HCT116 (cell line): ENCODE results near the gene KDM6B. TPM values are rescaled to one million over a fixed set of nuclear protein-coding genes. Genes with fewer than 3 reads are reported as not detected.

ENCODE experiments used
- ATAC-seq: fragments of 200-7000 bp; cut with Tn5 transposase; 2 replicates; pipeline ENCODE4 v1.9.1; 2020; ENCODE audit warnings: mild to moderate bottlenecking, moderate library complexity
- BruUV-seq: library from RNA; stranded (reverse); fragments of 400-500 nt; replicated peaks from 2 replicates; lab custom pipeline; 2021; lab: Mats Ljungman, UMichigan
- CTCF ChIA-PET: fragments of 300-600 bp; sonication (Branson Sonifier 250); formaldehyde crosslinking; loops from one replicate; lab custom pipeline; 2021; ENCODE audit warnings: antibody characterized with exemption; lab: Charles Lee
- POLR2A ChIA-PET: fragments of 300-600, 350-600 bp; sonication (Branson Sonifier 250); formaldehyde crosslinking; loops from one replicate; lab custom pipeline; 2021; ENCODE audit warnings: antibody characterized with exemption; lab: Charles Lee
- RAD21 ChIA-PET, 2 experiments: fragments of 300-600 bp; sonication (Branson Sonifier 250); formaldehyde crosslinking; loops; one replicate each; lab custom pipeline; 2023; ENCODE audit warnings: low total read pairs in 2 of 2; ENCODE audit not compliant: uncharacterized antibody in 2 of 2, unreplicated experiment in 2 of 2, low non-redundant PET in 1 of 2; lab: Charles Lee
- DNase-seq: peaks from one replicate; pipeline ENCODE4 v3.0.0-alpha.2; 2010; ENCODE audit warnings: low read depth, low spot score
- H2AFZ ChIP-seq: fragments of 200-600 bp; shearing (Covaris generic), sonication (generic); 2 replicates; pipeline ENCODE4 v1.6.1; 2017; ENCODE audit warnings: low read depth, mixed run types, mixed read lengths, antibody characterized with exemption, low read length; ENCODE audit not compliant: poor library complexity, severe bottlenecking
- H3K27ac ChIP-seq: 2 replicates; pipeline ENCODE4 v1.5.1; 2012; ENCODE audit warnings: low read depth, low read length
- H3K27me3 ChIP-seq: fragments of 200-600 bp; sonication (generic); 2 replicates; pipeline ENCODE4 v1.6.1; 2016; ENCODE audit warnings: mixed run types, low read length, mixed read lengths; ENCODE audit not compliant: insufficient read depth
- H3K36me3 ChIP-seq, 2 experiments: fragments of 200-500 bp in 1 of 2; fragments of 200-600 bp in 1 of 2; sonication (Bioruptor generic) in 1 of 2; sonication (generic) in 1 of 2; 2 replicates each; pipeline versions ENCODE4 v1.5.1 to v1.6.1; 2014 to 2016; ENCODE audit warnings: low read length in 2 of 2, inconsistent platforms in 1 of 2, mixed read lengths in 1 of 2, mixed run types in 1 of 2; ENCODE audit not compliant: insufficient read depth in 2 of 2, control insufficient read depth in 1 of 2
- H3K4me1 ChIP-seq, 2 experiments: fragments of 200-600 bp in 1 of 2; sonication (generic) in 1 of 2; 2 replicates each; pipeline versions ENCODE4 v1.5.1 to v1.6.1; 2012 to 2017; ENCODE audit warnings: low read length in 2 of 2, inconsistent platforms in 1 of 2, mild to moderate bottlenecking in 1 of 2, mixed read lengths in 1 of 2, mixed run types in 1 of 2, moderate library complexity in 1 of 2; ENCODE audit not compliant: insufficient read depth in 2 of 2, control insufficient read depth in 1 of 2
- H3K4me2 ChIP-seq: fragments of 200-600 bp; sonication (generic); 2 replicates; pipeline ENCODE4 v1.6.1; 2017; ENCODE audit warnings: mixed run types, low read length, mixed read lengths
- H3K4me3 ChIP-seq, 2 experiments: fragments of 200-600 bp in 1 of 2; sonication (generic) in 1 of 2; replicated peaks in 1 of 2; 2 replicates each; pipeline ENCODE4 v1.5.1; 2011 to 2016; ENCODE audit warnings: low read length in 2 of 2, control low read depth in 1 of 2, low read depth in 1 of 2, mild to moderate bottlenecking in 1 of 2, mixed read lengths in 1 of 2, mixed run types in 1 of 2
- H3K79me2 ChIP-seq: fragments of 200-600 bp; sonication (generic); 2 replicates; pipeline ENCODE4 v1.6.1; 2017; ENCODE audit warnings: mild to moderate bottlenecking, mixed run types, low read length, moderate library complexity, mixed read lengths; ENCODE audit not compliant: insufficient read depth
- H3K9ac ChIP-seq: fragments of 200-600 bp; sonication (generic); 2 replicates; pipeline ENCODE4 v1.6.1; 2016; ENCODE audit warnings: low read length, mixed read lengths
- H3K9me2 ChIP-seq: fragments of 200-600 bp; sonication (generic), shearing (Covaris generic); 2 replicates; pipeline ENCODE4 v1.6.1; 2017; ENCODE audit warnings: mixed run types, mild to moderate bottlenecking, moderate library complexity; ENCODE audit not compliant: insufficient read depth
- H3K9me3 ChIP-seq, 2 experiments: fragments of 200-500 bp in 1 of 2; fragments of 200-600 bp in 1 of 2; sonication (Bioruptor generic) in 1 of 2; sonication (generic) in 1 of 2; 2 replicates each; pipeline ENCODE4 v1.6.1; 2014 to 2017; ENCODE audit warnings: low read length in 2 of 2, mixed read lengths in 2 of 2, inconsistent platforms in 1 of 2, low read depth in 1 of 2, mild to moderate bottlenecking in 1 of 2, mixed run types in 1 of 2, moderate library complexity in 1 of 2; ENCODE audit not compliant: control insufficient read depth in 1 of 2, insufficient read depth in 1 of 2
- H4K20me1 ChIP-seq: fragments of 200-600 bp; sonication (generic), shearing (Covaris generic); 2 replicates; pipeline ENCODE4 v1.6.1; 2017; ENCODE audit warnings: mixed run types, mild to moderate bottlenecking, moderate library complexity; ENCODE audit not compliant: insufficient read depth
- CBX3 ChIP-seq: IDR thresholded peaks from 2 replicates; pipeline ENCODE4 v1.6.1; 2012; ENCODE audit warnings: low read depth
- CEBPB ChIP-seq: IDR thresholded peaks from 2 replicates; pipeline ENCODE4 v1.6.1; 2012; ENCODE audit warnings: low read depth
- EZH2 ChIP-seq: fragments of 200-600 bp; sonication (generic); IDR thresholded peaks from 2 replicates; pipeline ENCODE4 v1.6.1; 2017; ENCODE audit warnings: antibody characterized with exemption, mixed run types
- JUND ChIP-seq: IDR thresholded peaks from 2 replicates; pipeline ENCODE4 v1.6.1; 2012
- POLR2A ChIP-seq: IDR thresholded peaks from 2 replicates; pipeline ENCODE4 v1.7.0; 2011; ENCODE audit warnings: borderline replicate concordance; ENCODE audit not compliant: insufficient read depth, insufficient read length; ENCODE audit errors: extremely low read depth
- POLR2AphosphoS5 ChIP-seq: IDR thresholded peaks from 2 replicates; pipeline ENCODE4 v1.6.1; 2011; ENCODE audit warnings: mild to moderate bottlenecking, low read depth, low read length, moderate library complexity
- SP1 ChIP-seq: IDR thresholded peaks from 2 replicates; pipeline ENCODE4 v1.6.1; 2012; ENCODE audit warnings: low read depth
- SRF ChIP-seq: IDR thresholded peaks from 2 replicates; pipeline ENCODE4 v1.6.1; 2012; ENCODE audit warnings: low read depth
- YY1 ChIP-seq: IDR thresholded peaks from 2 replicates; pipeline ENCODE4 v1.6.1; 2011; ENCODE audit warnings: low read length, low read depth, moderate library complexity, mild to moderate bottlenecking; ENCODE audit not compliant: insufficient replicate concordance; ENCODE audit errors: extremely low read depth
- intact Hi-C: fragments of 100-400 bp; cut with micrococcal nuclease; formaldehyde crosslinking; loops from 2 replicates; pipeline ENCODE4 v1.10.0; 2022
- total RNA-seq: library from RNA; stranded (reverse); gene quantifications from one replicate; pipeline ENCODE4 v1.2.1, GENCODE V29; 2021; ENCODE audit not compliant: unreplicated experiment
- TF ChIP-seq, protein P1 (sequence below): IDR thresholded peaks from 2 replicates; pipeline ENCODE4 v1.6.1; 2012; ENCODE audit warnings: low read depth
- TF ChIP-seq, protein P2 (sequence below): IDR thresholded peaks from 2 replicates; pipeline ENCODE4 v1.6.1; 2011; ENCODE audit warnings: mild to moderate bottlenecking, low read length, moderate library complexity; ENCODE audit not compliant: insufficient replicate concordance; ENCODE audit errors: extremely low read depth
- TF ChIP-seq, protein P3 (sequence below): IDR thresholded peaks from 2 replicates; pipeline ENCODE4 v1.6.1; 2012

The KDM6B gene
- total RNA-seq, 1 experiment from 2014 or later: 42.1 TPM

DNA sequence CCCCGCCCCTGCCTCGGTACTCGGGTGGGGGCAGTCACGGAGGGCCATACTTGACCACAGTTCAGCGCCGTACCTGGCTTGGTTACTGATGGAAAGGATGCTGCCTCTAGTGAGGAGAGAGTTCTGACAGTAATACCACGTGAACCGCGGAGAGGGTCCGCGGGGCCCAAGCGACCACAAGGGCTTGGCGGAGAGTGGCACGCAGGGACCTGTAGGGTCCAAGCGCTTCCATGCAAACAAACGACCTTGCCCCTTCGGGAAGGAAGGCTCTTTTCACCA is 9.2 kb downstream of the KDM6B start:
- POLR2A ChIA-PET: interaction anchor here (1.4 to 3.7 kb wide), 4 partner anchors 8 to 156 kb away, joined by 5 to 45 read pairs (median 7); partner anchors contain the start of genes CYB5D1, KDM6B, NAA38 and TP53
- intact Hi-C loops: loop anchor here (1.0 to 5.0 kb wide), 2 partner anchors 8 to 101 kb away; no protein-coding TSS in a partner anchor
- Histone ChIP-seq H3K4me1 (peaks cover 34 to 47% of the 10 kb centered on the region in 2 experiments), H3K4me3 (peak overlapping the region; percentile 92 to 94), H3K36me3 (peaks cover 0 to 16% of the 10 kb centered on the region in 2 experiments; a peak in 3 of 4 replicates), H3K9me2 (no peaks in the 10 kb centered on the region), H3K27ac (peak overlapping the region; percentile 97), H3K27me3 (no peaks in the 10 kb centered on the region), H3K9ac (peak overlapping the region; percentile 99), H3K79me2 (peaks cover 61% of the 10 kb centered on the region), H2AFZ (no peak overlapping the region), H3K4me2 (peak overlapping the region; percentile 99), H4K20me1 (no peaks in the 10 kb centered on the region), H3K9me3 (no peaks in the 10 kb centered on the region)
- RAD21 ChIA-PET: interaction anchor here in 1 of 2 experiments (1.9 kb wide), 1 partner anchor 18 kb away, joined by 4 read pairs; no protein-coding TSS in a partner anchor
- ATAC-seq (no peak), DNase-seq (no peak)
- CTCF ChIA-PET: interaction anchor here (0.9 to 2.5 kb wide), 2 partner anchors 18 to 99 kb away, joined by 3 to 8 read pairs; no protein-coding TSS in a partner anchor
- no TSS peak for BruUV-seq
- TF ChIP-seq CBX3: no peak
- no peak for TF ChIP-seq SRF
- no peak; the same call in 1 of the 2 replicates for TF ChIP-seq POLR2AphosphoS5
- no peak for TF ChIP-seq POLR2A
- TF ChIP-seq, protein P1, sequence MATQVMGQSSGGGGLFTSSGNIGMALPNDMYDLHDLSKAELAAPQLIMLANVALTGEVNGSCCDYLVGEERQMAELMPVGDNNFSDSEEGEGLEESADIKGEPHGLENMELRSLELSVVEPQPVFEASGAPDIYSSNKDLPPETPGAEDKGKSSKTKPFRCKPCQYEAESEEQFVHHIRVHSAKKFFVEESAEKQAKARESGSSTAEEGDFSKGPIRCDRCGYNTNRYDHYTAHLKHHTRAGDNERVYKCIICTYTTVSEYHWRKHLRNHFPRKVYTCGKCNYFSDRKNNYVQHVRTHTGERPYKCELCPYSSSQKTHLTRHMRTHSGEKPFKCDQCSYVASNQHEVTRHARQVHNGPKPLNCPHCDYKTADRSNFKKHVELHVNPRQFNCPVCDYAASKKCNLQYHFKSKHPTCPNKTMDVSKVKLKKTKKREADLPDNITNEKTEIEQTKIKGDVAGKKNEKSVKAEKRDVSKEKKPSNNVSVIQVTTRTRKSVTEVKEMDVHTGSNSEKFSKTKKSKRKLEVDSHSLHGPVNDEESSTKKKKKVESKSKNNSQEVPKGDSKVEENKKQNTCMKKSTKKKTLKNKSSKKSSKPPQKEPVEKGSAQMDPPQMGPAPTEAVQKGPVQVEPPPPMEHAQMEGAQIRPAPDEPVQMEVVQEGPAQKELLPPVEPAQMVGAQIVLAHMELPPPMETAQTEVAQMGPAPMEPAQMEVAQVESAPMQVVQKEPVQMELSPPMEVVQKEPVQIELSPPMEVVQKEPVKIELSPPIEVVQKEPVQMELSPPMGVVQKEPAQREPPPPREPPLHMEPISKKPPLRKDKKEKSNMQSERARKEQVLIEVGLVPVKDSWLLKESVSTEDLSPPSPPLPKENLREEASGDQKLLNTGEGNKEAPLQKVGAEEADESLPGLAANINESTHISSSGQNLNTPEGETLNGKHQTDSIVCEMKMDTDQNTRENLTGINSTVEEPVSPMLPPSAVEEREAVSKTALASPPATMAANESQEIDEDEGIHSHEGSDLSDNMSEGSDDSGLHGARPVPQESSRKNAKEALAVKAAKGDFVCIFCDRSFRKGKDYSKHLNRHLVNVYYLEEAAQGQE: no peak
- no peak for TF ChIP-seq CEBPB
- no peak for TF ChIP-seq EZH2
- TF ChIP-seq, protein P2, sequence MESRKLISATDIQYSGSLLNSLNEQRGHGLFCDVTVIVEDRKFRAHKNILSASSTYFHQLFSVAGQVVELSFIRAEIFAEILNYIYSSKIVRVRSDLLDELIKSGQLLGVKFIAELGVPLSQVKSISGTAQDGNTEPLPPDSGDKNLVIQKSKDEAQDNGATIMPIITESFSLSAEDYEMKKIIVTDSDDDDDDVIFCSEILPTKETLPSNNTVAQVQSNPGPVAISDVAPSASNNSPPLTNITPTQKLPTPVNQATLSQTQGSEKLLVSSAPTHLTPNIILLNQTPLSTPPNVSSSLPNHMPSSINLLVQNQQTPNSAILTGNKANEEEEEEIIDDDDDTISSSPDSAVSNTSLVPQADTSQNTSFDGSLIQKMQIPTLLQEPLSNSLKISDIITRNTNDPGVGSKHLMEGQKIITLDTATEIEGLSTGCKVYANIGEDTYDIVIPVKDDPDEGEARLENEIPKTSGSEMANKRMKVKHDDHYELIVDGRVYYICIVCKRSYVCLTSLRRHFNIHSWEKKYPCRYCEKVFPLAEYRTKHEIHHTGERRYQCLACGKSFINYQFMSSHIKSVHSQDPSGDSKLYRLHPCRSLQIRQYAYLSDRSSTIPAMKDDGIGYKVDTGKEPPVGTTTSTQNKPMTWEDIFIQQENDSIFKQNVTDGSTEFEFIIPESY: no peak
- TF ChIP-seq SP1: no peak
- no peak for TF ChIP-seq YY1
- TF ChIP-seq, protein P3, sequence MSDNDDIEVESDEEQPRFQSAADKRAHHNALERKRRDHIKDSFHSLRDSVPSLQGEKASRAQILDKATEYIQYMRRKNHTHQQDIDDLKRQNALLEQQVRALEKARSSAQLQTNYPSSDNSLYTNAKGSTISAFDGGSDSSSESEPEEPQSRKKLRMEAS: no peak
- TF ChIP-seq JUND: no peak
